GM12874 (cell line): ENCODE data around the gene PDE8B.

Experiments
- CTCF ChIP-seq: IDR thresholded peaks from 2 replicates; pipeline ENCODE4 v1.5.1; 2011; ENCODE audit warnings: low read depth, mild to moderate bottlenecking, control low read depth, low read length, moderate library complexity; ENCODE audit not compliant: insufficient read depth

The PDE8B gene

GRCh38 chr5:77437194-77437593, 226.7 kb downstream of the PDE8B start:
- no peak for TF ChIP-seq CTCF

GRCh38 chr5:77438071-77438470, 227.6 kb downstream of the PDE8B start:
- no peak for TF ChIP-seq CTCF

DNA sequence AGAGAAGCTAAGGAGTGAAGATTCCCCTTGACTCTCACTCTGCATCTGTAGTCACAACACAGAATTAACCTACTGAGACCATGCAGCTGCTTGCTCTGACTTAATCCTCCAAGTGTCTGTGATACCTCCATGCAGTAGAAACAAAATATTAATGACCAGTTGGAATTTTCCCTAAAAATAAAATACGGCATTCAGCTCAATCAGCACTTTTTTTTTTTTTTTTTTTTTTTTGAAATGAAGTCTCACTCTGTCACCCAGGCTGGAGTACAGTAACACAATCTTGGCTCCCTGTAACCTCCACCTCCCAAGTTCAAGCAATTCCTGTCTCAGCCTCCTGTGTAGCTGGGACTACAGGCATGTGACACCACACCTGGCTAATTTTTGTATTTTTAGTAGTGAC, 233.2 kb downstream of the PDE8B start:
- no peak for TF ChIP-seq CTCF

GRCh38 chr5:77444356-77444755, 233.9 kb downstream of the PDE8B start:
- no peak for TF ChIP-seq CTCF

- TF ChIP-seq CTCF: no peak
These were observed 238.4 kb downstream of the PDE8B start for GRCh38 chr5:77448831-77449230.

GRCh38 chr5:77449277-77449676, 238.8 kb downstream of the PDE8B start:
- TF ChIP-seq CTCF: no peak

- TF ChIP-seq CTCF: no peak
These were observed 239.5 kb downstream of the PDE8B start for GRCh38 chr5:77449981-77450380.

DNA sequence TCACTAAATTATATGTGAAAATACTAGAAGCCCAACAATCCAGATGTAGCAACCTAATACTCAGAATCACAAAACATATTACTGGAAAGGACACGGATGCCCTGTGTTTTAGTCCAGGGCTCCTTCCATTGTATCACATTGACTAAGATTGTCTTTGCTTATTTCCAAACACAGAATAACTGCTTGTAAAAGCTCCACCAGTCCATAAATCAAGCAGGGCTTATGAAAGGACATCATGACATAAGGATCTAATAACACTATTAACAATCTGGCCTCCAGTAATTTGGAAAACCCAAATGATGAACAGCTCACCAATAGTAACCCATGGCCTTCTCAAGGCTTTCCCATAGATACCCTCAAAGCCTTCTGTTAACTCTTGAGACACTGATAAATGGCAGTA, 241.9 kb downstream of the PDE8B start:
- no peak for TF ChIP-seq CTCF
